Activated gamma-delta T cell (primary cell): ENCODE results near the gene RPL36.

Experiments
- DNase-seq: peaks from one replicate; lab custom pipeline; 2025; lab: John Stamatoyannopoulos, UW
- total RNA-seq, 2 donors: gene quantifications; one replicate each; lab custom pipeline; 2026; lab: John Stamatoyannopoulos, UW

The RPL36 gene
- total RNA-seq, result 298 to 353 reads per million in 2 donors

GRCh38 chr19:5690125-5690954, at the start of gene RPL36:
TSS of gene RPL36 (plus strand) at chr19:5690295. CDS start at chr19:5690508, 213 bp downstream.
- DNase-seq, result peak; percentile 96

- DNase-seq, result no peak
Measured at GRCh38 chr19:5641171-5641570, 48.9 kb upstream of the RPL36 start.

- DNase-seq, result no peak
Measured at GRCh38 chr19:5642204-5642603, 47.9 kb upstream of the RPL36 start.

GRCh38 chr19:5643060-5643459, 47.0 kb upstream of the RPL36 start:
- DNase-seq, result no peak

- DNase-seq, result no peak
Measured at GRCh38 chr19:5644037-5644436, 46.1 kb upstream of the RPL36 start.

GRCh38 chr19:5645409-5645808, 44.7 kb upstream of the RPL36 start:
- no peak for DNase-seq

- DNase-seq, result no peak
Measured at GRCh38 chr19:5646703-5647102, 43.4 kb upstream of the RPL36 start.

- no peak for DNase-seq
Measured at GRCh38 chr19:5648464-5648863, 41.6 kb upstream of the RPL36 start.

- no peak for DNase-seq
Measured at GRCh38 chr19:5651361-5651760, 38.7 kb upstream of the RPL36 start.

DNA sequence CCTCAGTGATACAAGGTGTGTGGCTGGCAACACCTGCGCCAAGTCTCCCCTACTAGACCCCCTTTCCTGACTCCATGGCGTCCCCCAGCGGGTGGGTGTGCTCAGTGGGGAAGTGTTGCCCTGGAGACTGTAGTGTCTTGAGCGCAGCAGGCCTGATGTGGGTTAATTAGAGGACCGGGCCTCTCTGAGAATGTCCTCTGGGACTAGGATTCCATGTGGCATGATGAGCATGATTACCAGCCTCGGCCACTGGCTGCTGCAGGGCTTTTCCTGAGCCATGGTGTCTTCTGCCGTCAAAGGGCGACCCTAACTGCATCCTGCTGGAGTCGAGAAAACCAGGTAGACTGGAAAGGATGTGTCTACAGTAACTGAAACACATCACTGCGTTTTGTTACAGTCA, 37.8 kb upstream of the RPL36 start:
- DNase-seq, result no peak

GRCh38 chr19:5654931-5655330, 35.2 kb upstream of the RPL36 start:
- no peak for DNase-seq

- DNase-seq, result no peak
Measured at GRCh38 chr19:5655412-5655811, 34.7 kb upstream of the RPL36 start.

- DNase-seq, result no peak
Measured at GRCh38 chr19:5661483-5661882, 28.6 kb upstream of the RPL36 start.

GRCh38 chr19:5663904-5664303, 26.2 kb upstream of the RPL36 start:
- DNase-seq, result no peak

GRCh38 chr19:5664515-5664914, 25.6 kb upstream of the RPL36 start:
- DNase-seq, result no peak

GRCh38 chr19:5665781-5666513, 24.1 kb upstream of the RPL36 start:
- no peak for DNase-seq

DNA sequence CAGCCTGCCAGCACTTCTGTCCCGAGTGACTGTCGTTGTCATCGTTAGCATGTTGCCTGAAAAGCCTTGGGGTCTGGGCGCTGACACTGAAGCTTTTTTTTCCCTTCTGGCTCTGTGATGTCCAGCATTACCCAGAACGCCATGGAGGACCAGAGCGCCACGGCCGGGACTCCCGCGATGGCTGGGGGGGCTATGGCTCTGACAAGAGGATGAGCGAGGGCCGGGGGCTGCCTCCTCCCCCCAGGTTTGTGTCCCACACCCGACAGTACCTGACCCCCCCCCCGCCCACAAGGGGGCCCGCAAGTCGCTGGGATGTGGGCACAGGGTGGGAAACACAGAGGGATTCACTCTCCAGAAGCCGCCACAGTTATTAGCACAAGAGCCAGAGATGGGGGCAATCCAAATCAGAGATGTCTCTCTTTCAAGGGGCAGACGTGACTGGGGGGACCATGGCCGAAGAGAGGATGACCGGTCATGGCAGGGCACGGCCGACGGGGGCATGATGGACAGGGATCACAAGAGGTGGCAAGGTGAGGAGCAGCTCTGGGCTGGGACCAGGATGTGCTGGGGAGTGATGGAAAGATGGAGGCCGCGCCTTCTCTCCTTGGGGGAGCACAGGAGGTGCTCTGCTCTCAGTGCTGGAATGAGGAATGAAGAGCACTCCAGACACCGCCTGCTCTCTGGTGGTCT, 23.0 kb upstream of the RPL36 start:
- no peak for DNase-seq

GRCh38 chr19:5667751-5668271, 22.3 kb upstream of the RPL36 start:
- DNase-seq, result no peak

- no peak for DNase-seq
Measured at GRCh38 chr19:5669212-5669611, 20.9 kb upstream of the RPL36 start.

- no peak for DNase-seq
Measured at GRCh38 chr19:5671600-5671999, 18.5 kb upstream of the RPL36 start.

GRCh38 chr19:5672708-5673459, 17.2 kb upstream of the RPL36 start:
- DNase-seq, result no peak

DNA sequence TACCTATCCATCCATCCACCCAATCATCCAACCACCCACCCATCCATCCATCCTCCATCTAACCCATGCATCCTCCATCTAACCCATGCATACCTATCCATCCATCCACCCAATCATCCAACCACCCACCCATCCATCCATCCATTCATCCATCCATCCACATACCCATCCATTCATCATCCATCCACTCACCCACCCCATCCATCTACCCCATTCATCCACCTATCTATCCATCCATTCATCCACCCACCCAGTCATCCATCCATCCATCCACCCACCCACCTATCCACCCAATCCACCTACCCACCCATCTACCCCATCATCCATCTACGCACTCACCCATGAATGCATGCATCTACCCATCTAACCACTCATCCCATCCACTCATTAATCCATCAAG, 16.3 kb upstream of the RPL36 start:
- DNase-seq, result no peak
